NCI-H460 (cell line): ENCODE data around the gene PAPOLB. TPM values are rescaled to one million over a fixed set of nuclear protein-coding genes. Genes with fewer than 3 reads are reported as not detected.
A peak's percentile ranks its signal among the peaks of the same experiment; 100 is the strongest.

ENCODE experiments used
- DNase-seq: peaks from one replicate; pipeline ENCODE4 v3.0.0-alpha.2; 2016; ENCODE audit warnings: low read depth; ENCODE audit errors: extremely low read depth
- total RNA-seq: library from RNA; depleted of rRNA; stranded (reverse); fragments of >200 nt; shearing (Covaris generic); gene quantifications from 2 replicates; pipeline ENCODE4 v1.2.3, GENCODE V29; 2014

Gene PAPOLB
- total RNA-seq, 1 experiment from 2014 or later, result 0.30 TPM

GRCh38 chr7:4842319-4843064, 19.3 kb downstream of the PAPOLB start:
- no peak for DNase-seq

- no peak for DNase-seq
These were observed 20.0 kb downstream of the PAPOLB start for GRCh38 chr7:4841836-4842235.

- no peak for DNase-seq
These were observed 20.6 kb downstream of the PAPOLB start for GRCh38 chr7:4841007-4841784.

- no peak for DNase-seq
These were observed 21.7 kb downstream of the PAPOLB start for GRCh38 chr7:4840079-4840501.

GRCh38 chr7:4838626-4839334, 23.1 kb downstream of the PAPOLB start:
- no peak for DNase-seq

- no peak for DNase-seq
These were observed 23.8 kb downstream of the PAPOLB start for GRCh38 chr7:4837803-4838625.

GRCh38 chr7:4837041-4837802, 24.6 kb downstream of the PAPOLB start:
- no peak for DNase-seq

GRCh38 chr7:4836206-4836661, 25.6 kb downstream of the PAPOLB start:
- no peak for DNase-seq

- DNase-seq, result no peak
These were observed 26.2 kb downstream of the PAPOLB start for GRCh38 chr7:4835398-4836205.

GRCh38 chr7:4834601-4835397, 27.0 kb downstream of the PAPOLB start:
- DNase-seq, result no peak

GRCh38 chr7:4833691-4834600, 27.9 kb downstream of the PAPOLB start:
- DNase-seq, result no peak

GRCh38 chr7:4833176-4833575, 28.7 kb downstream of the PAPOLB start:
- DNase-seq, result no peak

GRCh38 chr7:4832711-4833110, 29.1 kb downstream of the PAPOLB start:
- DNase-seq, result no peak

- no peak for DNase-seq
These were observed 29.9 kb downstream of the PAPOLB start for GRCh38 chr7:4831723-4832495.

GRCh38 chr7:4830176-4830575, 31.7 kb downstream of the PAPOLB start:
- peak; percentile 42 for DNase-seq

GRCh38 chr7:4828720-4829383, 33.0 kb downstream of the PAPOLB start:
- no peak for DNase-seq
